HG03064 (cell line): ENCODE measurements around the gene ZNF121.
A peak's percentile ranks its signal among the peaks of the same experiment; 100 is the strongest.
"Not testable (repeated sequence)": the region's sequence is repeated elsewhere in the genome, so short reads cannot be mapped to it uniquely, and the experiment has no call there.

ENCODE experiments used
- ATAC-seq: cut with Tn5 transposase; IDR thresholded peaks from one replicate; pipeline ENCODE4 v1.9.1; 2021; ENCODE audit warnings: low read depth; ENCODE audit not compliant: unreplicated experiment

ZNF121 gene

DNA sequence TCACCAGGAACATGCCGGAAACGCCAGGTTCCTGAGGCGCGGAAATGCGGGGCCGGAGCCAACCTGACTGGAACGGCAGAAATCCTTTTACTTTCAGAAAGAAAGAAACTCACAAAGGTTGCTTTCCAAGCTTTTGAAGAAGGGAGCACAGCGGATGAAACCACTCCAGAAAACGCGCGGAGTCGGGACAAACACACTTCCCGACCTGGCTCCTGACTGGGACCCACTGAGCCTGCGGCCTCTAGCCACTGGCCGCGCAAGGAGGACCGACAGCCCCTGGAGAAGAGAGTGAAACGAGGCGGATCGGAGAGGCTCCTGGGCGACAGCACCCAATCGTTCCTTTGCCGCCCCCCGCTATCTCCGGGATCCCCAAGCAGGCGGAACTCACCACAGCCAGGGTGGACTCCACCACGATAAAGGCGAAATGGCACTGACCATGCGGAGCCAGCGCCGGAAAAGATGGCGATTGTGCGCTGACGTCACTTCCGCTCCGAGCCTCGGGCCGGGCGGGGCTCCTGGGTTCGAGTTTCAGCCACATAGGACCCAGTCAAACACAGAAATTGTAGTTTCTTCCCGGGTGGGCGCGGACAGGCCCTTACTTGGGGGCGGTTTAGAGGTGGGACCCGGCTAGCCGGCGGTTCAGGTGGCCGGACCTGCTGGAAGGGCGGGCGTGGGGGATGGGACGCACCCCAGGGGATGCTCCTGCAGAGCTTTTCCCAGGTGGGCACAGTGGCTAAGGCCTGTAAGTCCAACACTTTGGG is at the start of gene ZNF121:
TSS of gene ZNF121 (minus strand) at position 432 of the 761 bp plus-strand sequence. CDS start 16,407 bp downstream, outside the sequence.
- ATAC-seq, result peak; percentile 71

DNA sequence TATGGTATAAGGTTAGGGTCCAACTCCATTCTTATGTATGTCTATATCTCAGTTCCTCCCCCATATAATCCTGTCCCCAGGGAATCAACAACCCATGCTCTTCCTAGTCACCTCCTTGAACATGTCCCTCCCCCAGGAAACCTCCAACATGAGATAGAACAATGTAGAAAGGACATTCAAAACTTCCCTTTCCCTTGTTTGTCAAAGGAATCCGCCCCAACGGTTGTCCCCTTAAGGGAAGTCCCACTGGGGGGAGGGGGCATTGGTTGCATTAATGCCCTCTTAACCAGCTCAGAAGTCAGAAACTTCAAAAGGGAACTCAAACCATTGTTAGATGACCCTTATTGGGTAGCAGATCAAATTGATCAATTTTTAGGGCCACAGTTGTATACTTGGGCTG is 43.6 kb upstream of the ZNF121 start:
- no peak for ATAC-seq

DNA sequence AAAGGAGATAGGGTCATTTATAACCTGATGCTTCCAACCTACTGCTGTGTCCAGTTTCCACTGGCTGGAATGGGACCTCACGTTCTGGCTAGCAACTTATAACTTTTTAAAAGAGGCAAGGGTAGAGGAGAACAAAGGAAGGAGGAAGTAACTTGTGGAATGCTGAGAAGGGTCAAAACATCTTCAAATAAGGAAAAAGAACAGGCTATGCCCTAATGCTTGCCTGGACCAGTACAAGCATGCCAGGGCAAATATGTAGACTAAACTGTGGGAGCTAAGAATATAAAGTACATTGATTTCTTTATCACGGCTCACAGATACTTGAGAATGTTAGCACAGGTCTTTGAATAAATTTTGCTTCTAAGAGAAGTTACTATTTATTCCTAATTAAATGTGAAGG is 38.2 kb upstream of the ZNF121 start:
- ATAC-seq, result no peak

DNA sequence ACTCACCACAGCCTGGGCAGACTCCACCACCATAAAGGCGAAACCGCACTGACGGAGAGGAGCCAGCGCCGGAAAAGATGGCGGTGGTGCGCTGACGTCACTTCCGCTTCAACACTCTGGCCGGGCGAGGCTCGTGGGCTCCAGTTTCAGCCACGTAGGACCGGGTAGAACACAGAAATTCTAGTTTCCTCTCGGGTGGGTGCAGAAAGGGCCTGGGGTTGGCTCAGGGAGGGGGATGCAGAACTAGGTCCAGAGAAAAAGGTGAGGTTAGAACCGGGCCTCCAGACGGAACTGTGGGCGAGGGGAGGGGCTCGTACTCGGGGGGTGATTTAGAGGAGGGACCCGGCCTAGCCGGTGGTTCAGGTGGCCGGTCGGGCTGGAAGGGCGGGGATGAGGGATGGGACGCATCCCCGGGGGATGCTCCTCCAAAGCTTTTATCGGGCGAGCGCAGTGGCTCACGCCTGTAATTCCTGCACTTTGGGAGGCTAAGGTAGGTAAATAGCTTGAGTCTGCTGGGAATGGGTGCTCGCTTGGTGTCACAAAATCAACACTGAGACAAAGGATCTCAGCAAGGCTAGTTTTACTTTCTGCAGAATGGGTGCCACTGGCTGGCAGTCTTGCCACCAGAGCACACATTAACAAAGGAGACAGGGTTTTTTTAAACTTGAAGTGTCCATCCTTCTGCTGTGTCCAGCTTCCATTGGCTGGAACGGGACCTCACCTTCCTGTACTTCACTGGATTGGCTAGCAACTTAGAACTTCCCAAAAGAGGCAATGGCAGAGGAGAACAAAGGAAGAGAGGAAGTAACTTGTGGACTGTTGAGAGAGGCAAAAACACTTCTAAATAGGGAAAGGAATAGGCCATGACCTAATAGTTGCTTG is 37.1 kb upstream of the ZNF121 start, which contains the start of gene ZNF561:
TSS of gene ZNF561 (minus strand) at position 77 of the 882 bp plus-strand sequence. CDS start 1,776 bp downstream, outside the sequence.
- ATAC-seq, result no peak

- ATAC-seq, result no peak
Measured at GRCh38 chr19:9620842-9621155, 36.5 kb upstream of the ZNF121 start.

DNA sequence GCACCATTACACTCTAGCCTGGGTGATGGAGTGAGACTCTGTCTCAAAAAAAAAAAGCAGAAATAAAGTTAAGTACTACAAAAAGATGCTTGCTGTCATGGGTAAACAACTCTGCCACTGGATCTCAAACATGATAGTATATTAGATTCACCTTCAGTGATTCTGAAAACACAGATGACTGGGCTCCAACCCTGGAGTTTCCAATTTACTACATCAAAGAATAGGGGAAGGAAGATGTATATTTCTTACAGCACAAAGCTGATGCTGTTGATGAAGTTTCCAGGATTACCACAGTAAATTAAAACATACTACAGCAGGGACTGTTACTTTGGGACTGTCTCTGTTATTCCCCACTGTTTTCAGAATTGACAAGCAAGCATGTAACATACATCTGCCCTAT is 31.5 kb upstream of the ZNF121 start:
- ATAC-seq, result no peak

DNA sequence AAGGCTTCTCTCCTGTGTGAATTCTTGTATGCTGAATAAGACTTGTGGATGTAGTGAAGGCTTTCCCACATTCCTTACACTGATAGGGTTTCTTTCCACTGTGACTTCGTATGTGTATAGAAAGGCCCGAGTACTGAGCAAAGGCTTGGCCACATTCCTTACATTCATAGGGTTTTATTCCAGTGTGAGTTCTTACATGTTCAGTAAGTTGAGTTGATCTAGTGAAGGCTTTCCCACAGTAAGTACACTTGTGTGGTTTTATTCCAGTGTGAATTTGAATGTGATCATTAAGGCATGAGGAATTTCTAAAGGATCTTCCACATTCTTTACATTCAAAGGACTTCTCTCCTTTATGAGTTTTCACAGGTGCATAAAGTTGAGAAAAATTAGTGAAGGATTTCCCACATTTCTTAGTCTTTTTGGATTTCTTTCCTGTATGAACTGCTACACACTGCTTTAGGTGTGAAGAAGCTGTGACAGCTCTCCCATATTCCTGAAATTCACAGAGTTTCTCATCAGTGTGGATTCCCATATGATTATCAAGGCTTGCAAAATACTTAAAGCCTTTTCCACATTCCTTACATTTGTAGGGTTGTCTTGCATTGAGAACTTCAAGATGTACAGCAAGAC is 26.3 kb upstream of the ZNF121 start:
- ATAC-seq, result no peak

DNA sequence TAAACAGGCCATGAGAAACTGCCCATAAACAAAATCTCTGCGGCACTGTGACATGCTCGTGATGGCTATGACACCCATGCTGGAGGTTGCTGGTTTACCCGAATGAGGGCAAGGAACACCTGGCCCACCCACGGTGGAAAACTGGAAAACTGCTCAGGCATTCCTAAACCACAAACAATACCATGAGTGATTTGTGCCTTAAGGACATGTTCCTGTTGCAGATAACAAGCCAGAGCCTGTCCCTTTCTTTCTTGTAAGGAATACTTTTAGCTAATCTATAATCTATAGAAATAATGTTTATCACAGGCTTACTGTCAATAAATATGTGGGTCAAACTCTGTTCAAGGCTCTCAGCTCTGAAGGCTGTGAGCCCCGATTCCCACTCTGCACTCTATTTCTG is 24.6 kb upstream of the ZNF121 start:
- ATAC-seq, result no peak

DNA sequence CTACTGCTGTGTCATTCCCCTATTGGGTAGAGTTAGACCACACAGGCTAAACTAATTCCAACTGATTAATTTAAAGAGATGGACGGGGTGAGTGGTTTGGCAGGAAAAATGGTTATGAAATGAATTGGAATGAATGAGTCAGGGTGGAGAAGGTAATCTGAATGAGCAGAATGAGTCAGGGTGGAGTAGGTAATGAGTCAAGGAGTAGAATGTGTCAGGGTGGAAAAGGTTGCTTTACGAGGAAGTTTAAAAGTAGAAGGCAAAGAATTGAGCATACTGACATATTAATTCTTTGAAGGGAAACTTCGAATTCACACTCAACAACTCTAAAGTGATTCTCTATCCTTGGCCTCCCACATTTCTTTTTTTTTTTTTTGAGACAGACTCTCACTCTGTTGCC is 12.7 kb upstream of the ZNF121 start:
- ATAC-seq, result no peak

DNA sequence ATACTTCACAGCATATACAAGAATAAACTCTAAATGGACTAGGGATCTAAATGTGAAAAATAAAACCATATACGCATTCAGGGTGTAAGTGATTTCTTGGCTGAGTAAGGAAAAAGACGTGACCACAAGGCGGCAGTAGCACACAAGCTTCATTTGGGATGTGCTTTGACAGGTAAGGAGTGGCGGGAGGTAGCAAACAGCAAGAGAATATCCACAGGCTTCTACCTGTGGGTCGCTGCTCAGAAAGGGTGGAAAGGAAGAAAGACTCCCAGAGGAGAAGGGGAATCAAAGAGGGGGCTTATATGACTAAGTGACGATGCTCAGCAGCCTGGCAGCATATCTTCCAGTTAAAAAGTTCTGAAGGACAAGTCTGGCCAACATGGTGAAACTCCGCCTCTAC is 2.5 kb upstream of the ZNF121 start:
- ATAC-seq, result no peak

- not testable (repeated sequence) for ATAC-seq
Measured at GRCh38 chr19:9582081-9582725, 2.1 kb downstream of the ZNF121 start.

DNA sequence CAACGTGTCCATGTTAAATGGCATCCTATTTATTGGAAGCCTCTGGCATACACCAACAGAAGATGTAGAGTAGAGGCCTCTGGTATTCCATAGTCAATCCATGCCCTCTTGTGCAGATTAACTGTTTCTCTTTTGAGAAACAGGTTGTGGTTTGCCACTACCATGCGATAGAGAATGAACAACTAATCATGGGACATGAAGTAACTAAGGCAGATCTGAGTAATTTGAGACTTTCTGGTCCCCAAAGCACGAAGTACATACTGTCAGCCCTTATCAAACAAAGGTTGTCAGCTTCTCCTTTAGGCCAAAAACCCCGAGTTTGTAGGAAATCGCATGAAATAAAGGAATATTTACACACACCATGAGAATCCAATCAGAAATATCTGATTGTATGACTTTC is 3.6 kb downstream of the ZNF121 start:
- no peak for ATAC-seq

- ATAC-seq, result no peak
Measured at GRCh38 chr19:9570255-9570654, 14.0 kb downstream of the ZNF121 start.

DNA sequence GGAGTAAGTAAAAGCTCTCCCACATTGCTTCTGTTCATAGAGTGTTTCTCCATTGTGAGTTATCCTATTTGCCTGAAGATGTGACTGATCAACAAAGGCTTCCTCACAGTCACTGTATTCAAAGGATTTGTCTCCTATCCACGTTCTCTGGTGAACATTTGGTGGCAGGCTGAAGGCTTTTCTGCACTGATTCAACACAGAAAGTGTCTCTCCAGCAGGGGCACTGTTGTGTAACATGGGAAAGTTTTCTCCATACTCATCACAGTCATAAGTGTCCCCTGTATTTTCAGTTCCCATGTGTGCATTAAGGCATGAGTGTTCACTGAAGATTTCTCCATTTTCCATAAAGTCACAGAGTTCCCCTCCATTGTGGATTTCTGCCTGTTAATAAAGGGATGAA is 17.6 kb downstream of the ZNF121 start:
- no peak for ATAC-seq

- ATAC-seq, result no peak
Measured at GRCh38 chr19:9565900-9566705, 18.2 kb downstream of the ZNF121 start.

DNA sequence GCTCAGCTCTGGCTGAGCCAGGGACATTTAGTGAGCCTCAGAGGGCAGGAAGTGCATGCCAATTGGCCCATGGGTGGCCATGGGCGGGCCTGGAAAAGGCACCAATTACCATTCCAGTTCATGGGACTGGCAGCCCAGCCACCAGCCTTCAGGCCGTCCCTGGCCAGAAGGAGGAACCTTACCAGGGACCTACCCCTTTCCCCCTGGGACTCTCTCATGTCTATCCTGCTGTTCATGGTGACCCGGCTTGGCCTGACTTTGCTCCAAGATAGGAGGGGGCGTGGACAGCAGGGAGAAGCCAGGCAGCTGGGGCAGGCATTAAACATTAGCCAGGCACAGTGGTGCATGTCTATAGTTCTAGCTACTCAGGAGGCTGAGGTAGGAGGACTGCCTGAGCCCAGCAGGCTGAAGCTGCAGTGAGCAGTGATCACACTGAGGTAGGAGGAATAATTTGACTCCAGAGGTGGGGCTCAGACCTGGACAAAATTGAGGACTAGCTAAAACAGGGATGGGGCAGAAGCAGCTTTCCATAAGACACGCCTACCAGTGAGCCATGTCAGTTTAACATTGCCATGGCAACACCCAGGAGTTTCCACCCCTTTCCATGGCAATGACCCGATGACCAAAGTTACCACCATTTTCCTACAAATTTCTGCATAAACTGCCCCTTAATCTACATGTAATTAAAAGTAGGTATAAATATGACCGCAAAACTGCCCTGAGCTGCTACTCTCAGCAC is 31.6 kb downstream of the ZNF121 start:
- no peak for ATAC-seq

- ATAC-seq, result no peak
Measured at GRCh38 chr19:9547870-9548269, 36.4 kb downstream of the ZNF121 start.

GRCh38 chr19:9541281-9541680 is 43.0 kb downstream of the ZNF121 start:
- ATAC-seq, result not testable (repeated sequence)

GRCh38 chr19:9539921-9540320 is 44.4 kb downstream of the ZNF121 start:
- not testable (repeated sequence) for ATAC-seq
